Endothelial cell of umbilical vein (primary cell): Measurements from ENCODE around the gene PRDM7. TPM values are rescaled to one million over a fixed set of nuclear protein-coding genes. Genes with fewer than 3 reads are reported as not detected.

Source experiments
- BruUV-seq: library from RNA; stranded (reverse); fragments of 400-500 nt; replicated peaks from 2 replicates; lab custom pipeline; 2021; lab: Mats Ljungman, UMichigan
- CTCF ChIA-PET: fragments of 300-600, 350-600 bp; sonication (Branson Sonifier 250); formaldehyde crosslinking; loops from one replicate; lab custom pipeline; 2021; ENCODE audit warnings: antibody characterized with exemption, inconsistent platforms; lab: Charles Lee
- POLR2A ChIA-PET: fragments of 300-600, 350-600 bp; sonication (Branson Sonifier 250); formaldehyde crosslinking; loops from one replicate; lab custom pipeline; 2021; ENCODE audit warnings: antibody characterized with exemption, inconsistent platforms; lab: Charles Lee
- DNase-seq: peaks from one replicate; pipeline ENCODE4 v3.0.0-alpha.2; 2011; ENCODE audit warnings: low read depth, low spot score
- FAIRE-seq: peaks from 2 replicates; lab custom pipeline; 2011; peaks lifted over from hg19 to GRCh38; lab: Jason Lieb, UNC
- H2AFZ ChIP-seq: 2 replicates; pipeline ENCODE4 v1.6.0; 2012; ENCODE audit warnings: low read depth, low read length, control low read depth, inconsistent platforms
- H3K27ac ChIP-seq: 2 replicates; pipeline ENCODE4 v1.5.1; 2011; ENCODE audit warnings: low read depth, mild to moderate bottlenecking, control low read depth, low read length, moderate library complexity; ENCODE audit not compliant: insufficient read depth
- H3K27me3 ChIP-seq, 2 experiments: 2 replicates each; pipeline versions ENCODE4 v1.6.0 to v1.6.1; 2011; ENCODE audit warnings: low read length in 2 of 2, mixed read lengths in 1 of 2; ENCODE audit not compliant: control insufficient read depth in 2 of 2, insufficient read depth in 2 of 2
- H3K36me3 ChIP-seq, 2 experiments: 2 replicates in 1 of 2; 3 replicates in 1 of 2; pipeline ENCODE4 v1.5.1; 2011; ENCODE audit warnings: low read length in 2 of 2, mild to moderate bottlenecking in 1 of 2, moderate library complexity in 1 of 2; ENCODE audit not compliant: control insufficient read depth in 2 of 2, insufficient read depth in 2 of 2; ENCODE audit errors: extremely low read depth in 1 of 2
- H3K4me1 ChIP-seq: 3 replicates; pipeline ENCODE4 v1.5.1; 2011; ENCODE audit warnings: mild to moderate bottlenecking, low read length; ENCODE audit not compliant: control insufficient read depth, insufficient read depth; ENCODE audit errors: extremely low read depth
- H3K4me2 ChIP-seq: 2 replicates; pipeline ENCODE4 v1.6.1; 2011; ENCODE audit warnings: low read length, control low read depth, mixed read lengths; ENCODE audit not compliant: insufficient read depth
- H3K4me3 ChIP-seq, 3 experiments: fragments of 200-600 bp in 1 of 3; sonication (generic), shearing (Covaris generic) in 1 of 3; replicated peaks in 1 of 3; 2 replicates each; pipeline ENCODE4 v1.5.1; 2011 to 2016; ENCODE audit warnings: control low read depth in 3 of 3, low read length in 3 of 3, mild to moderate bottlenecking in 2 of 3, inconsistent platforms in 1 of 3, low read depth in 1 of 3, moderate library complexity in 1 of 3; ENCODE audit not compliant: insufficient read depth in 1 of 3
- H3K79me2 ChIP-seq: 2 replicates; pipeline ENCODE4 v1.6.0; 2012; ENCODE audit warnings: low read length, inconsistent platforms; ENCODE audit not compliant: control insufficient read depth, insufficient read depth
- H3K9ac ChIP-seq: replicated peaks from 2 replicates; pipeline ENCODE3; 2011; ENCODE audit warnings: low read length, control low read depth; ENCODE audit not compliant: insufficient read depth; ENCODE audit errors: extremely low read depth
- H3K9me1 ChIP-seq: replicated peaks from 3 replicates; pipeline ENCODE4 v1.6.0; 2011; ENCODE audit warnings: mild to moderate bottlenecking, low read length; ENCODE audit not compliant: control insufficient read depth, insufficient read depth; ENCODE audit errors: extremely low read depth
- H3K9me3 ChIP-seq: replicated peaks from 2 replicates; pipeline ENCODE4 v1.5.1; 2012; ENCODE audit warnings: low read length, inconsistent platforms; ENCODE audit not compliant: control insufficient read depth, insufficient read depth
- H4K20me1 ChIP-seq: replicated peaks from 2 replicates; pipeline ENCODE3; 2011; ENCODE audit warnings: mild to moderate bottlenecking, low read length; ENCODE audit not compliant: control insufficient read depth, insufficient read depth; ENCODE audit errors: extremely low read depth
- CTCF ChIP-seq, 2 donors: IDR thresholded peaks; 1 replicate in 1 of 2; 2 replicates in 1 of 2; pipeline ENCODE4 v1.5.1; 2011; ENCODE audit warnings: low read length in 2 of 2, mild to moderate bottlenecking in 2 of 2, moderate library complexity in 2 of 2, control low read depth in 1 of 2, inconsistent platforms in 1 of 2, low read depth in 1 of 2; ENCODE audit not compliant: insufficient read depth in 1 of 2; ENCODE audit errors: extremely low read depth in 1 of 2
- EZH2 ChIP-seq: IDR thresholded peaks from 2 replicates; pipeline ENCODE4 v1.6.1; 2012; ENCODE audit warnings: borderline replicate concordance, low read depth, mild to moderate bottlenecking, moderate library complexity, low read length, inconsistent platforms; ENCODE audit not compliant: severe bottlenecking
- FOS ChIP-seq: IDR thresholded peaks from 2 replicates; pipeline ENCODE4 v1.6.1; 2011; ENCODE audit warnings: mild to moderate bottlenecking, low read length, moderate library complexity, borderline replicate concordance; ENCODE audit not compliant: insufficient read depth
- GATA2 ChIP-seq: IDR thresholded peaks from 2 replicates; pipeline ENCODE4 v1.7.0; 2011; ENCODE audit warnings: low read depth, mild to moderate bottlenecking, moderate library complexity, mixed read lengths, low read length; ENCODE audit not compliant: insufficient read length, insufficient read depth
- JUN ChIP-seq: IDR thresholded peaks from 2 replicates; pipeline ENCODE4 v1.6.1; 2011; ENCODE audit warnings: borderline replicate concordance, low read depth; ENCODE audit not compliant: insufficient read length, insufficient read depth
- MAX ChIP-seq: IDR thresholded peaks from 2 replicates; pipeline ENCODE4 v1.6.1; 2011; ENCODE audit not compliant: insufficient read depth, insufficient read length
- MYC ChIP-seq: IDR thresholded peaks from one replicate; pipeline ENCODE4 v1.6.1; 2011; ENCODE audit warnings: mild to moderate bottlenecking, low read depth, low read length
- POLR2A ChIP-seq: IDR thresholded peaks from 2 replicates; pipeline ENCODE4 v1.6.1; 2012; ENCODE audit warnings: low read depth, mild to moderate bottlenecking, control low read depth, low read length
- POLR2AphosphoS5 ChIP-seq: IDR thresholded peaks from 2 replicates; pipeline ENCODE4 v1.6.1; 2012; ENCODE audit warnings: low read depth, mild to moderate bottlenecking, control low read depth, low read length, moderate library complexity; ENCODE audit not compliant: insufficient read depth
- dilution Hi-C: fragments of 300-500 bp; cut with MboI; formaldehyde crosslinking; loops from one replicate; pipeline ENCODE4 v1.15.0; 2019; ENCODE audit warnings: low sequenced_read_pairs; ENCODE audit not compliant: extremely low pct_ligation_motif_present
- intact Hi-C: fragments of 100-400 bp; cut with micrococcal nuclease; formaldehyde crosslinking; loops from one replicate; pipeline ENCODE4 v1.10.0; 2022
- polyA plus RNA-seq, 4 experiments: library from polyadenylated mRNA; depleted of rRNA in 3 of 4; stranded (reverse) in 3 of 4; unstranded in 1 of 4; fragments of >200 nt; gene quantifications; 2 replicates each; pipeline versions ENCODE4 v1.2.1 to v1.2.3, GENCODE V29; 2011 to 2012; ENCODE audit warnings: missing spikeins in 1 of 4
- total RNA-seq: library from RNA; stranded (reverse); gene quantifications from 2 replicates; pipeline ENCODE4 v1.2.3, GENCODE V29; 2021

PRDM7 gene
- total and polyA plus RNA-seq, 2 donors (not counting 3 experiments of a cell fraction or from before 2014, with no cell fraction given): not detected

GRCh38 chr16:90046122-90046970 is 30.8 kb downstream of the PRDM7 start:
- no peak overlapping the region for H3K27ac ChIP-seq
- intact Hi-C loops: no loop called here
- dilution Hi-C loops: no loop called here
- no peaks in the 10 kb centered on the region for H3K9me1 ChIP-seq
- POLR2A ChIA-PET: interaction anchor here (0.6 kb wide), 1 partner anchor 26 kb away, joined by 3 read pairs; no protein-coding TSS in a partner anchor
- H2AFZ ChIP-seq: peak overlapping the region; percentile 69
- peaks cover 0 to 2% of the 10 kb centered on the region in 2 experiments for H3K27me3 ChIP-seq
- no peaks in the 10 kb centered on the region for H4K20me1 ChIP-seq
- DNase-seq (no peak), FAIRE-seq (no peak)
- TF ChIP-seq FOS (no peak), POLR2A (no peak), EZH2 (no peak), MAX (no peak), JUN (no peak), GATA2 (no peak), MYC (no peak), CTCF (IDR thresholded peaks at IDR 0.05; ENCODE audit: extremely low read depth in 1 of 2, insufficient read depth in 1 of 2, low read depth in 1 of 2, low read length in 2 of 2) (no peak), POLR2AphosphoS5 (no peak)
- H3K4me3 ChIP-seq: no peak overlapping the region
- no peaks in the 10 kb centered on the region for H3K79me2 ChIP-seq
- H3K4me2 ChIP-seq: no peak overlapping the region
- peaks cover 8% of the 10 kb centered on the region for H3K4me1 ChIP-seq
- H3K36me3 ChIP-seq: peaks cover 0 to 10% of the 10 kb centered on the region in 2 experiments
- H3K9me3 ChIP-seq: no peaks in the 10 kb centered on the region
- H3K9ac ChIP-seq: no peak overlapping the region
- no TSS peak for BruUV-seq
- CTCF ChIA-PET: interaction anchor here (1.1 to 1.5 kb wide), 2 partner anchors 13 to 36 kb away, joined by 3 read pairs; no protein-coding TSS in a partner anchor
